GM18951 (cell line): ENCODE results near the gene PITPNC1.
"Not testable (repeated sequence)": the region's sequence is repeated elsewhere in the genome, so short reads cannot be mapped to it uniquely, and the experiment has no call there.

Experiments used
- POLR2A ChIP-seq: IDR thresholded peaks from 4 replicates; pipeline ENCODE4 v1.6.1; 2011; ENCODE audit warnings: mild to moderate bottlenecking; ENCODE audit not compliant: insufficient read length, insufficient read depth; ENCODE audit errors: extremely low read depth
- in situ Hi-C: fragments of 300-500 bp; cut with MboI; formaldehyde crosslinking; loops from one replicate; pipeline ENCODE4 v1.12.0; 2022; ENCODE audit warnings: low sequenced_read_pairs, mixed read lengths, inconsistent platforms; ENCODE audit not compliant: unreplicated experiment

The PITPNC1 gene

DNA sequence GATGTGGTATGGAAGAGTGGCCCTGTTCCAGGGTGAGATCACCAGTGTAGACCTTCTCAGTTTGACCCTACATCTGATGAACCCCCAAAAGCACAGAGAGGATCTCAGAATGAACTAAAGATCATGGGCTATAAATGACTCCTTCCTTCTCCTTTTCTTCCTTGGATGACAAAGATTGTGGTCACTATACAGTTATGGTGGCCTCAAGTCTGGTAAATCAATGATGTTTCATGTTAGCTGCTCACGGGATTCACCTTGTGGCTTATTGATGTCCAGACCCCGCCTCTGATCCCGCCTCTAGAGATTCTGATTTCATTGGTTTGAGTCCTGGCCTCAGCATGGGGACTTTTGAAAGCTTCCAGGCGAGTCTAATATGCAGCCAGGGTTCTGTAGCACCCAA is 112.2 kb downstream of the PITPNC1 start:
- TF ChIP-seq POLR2A, result no peak
- in situ Hi-C loops, result no loop called here

DNA sequence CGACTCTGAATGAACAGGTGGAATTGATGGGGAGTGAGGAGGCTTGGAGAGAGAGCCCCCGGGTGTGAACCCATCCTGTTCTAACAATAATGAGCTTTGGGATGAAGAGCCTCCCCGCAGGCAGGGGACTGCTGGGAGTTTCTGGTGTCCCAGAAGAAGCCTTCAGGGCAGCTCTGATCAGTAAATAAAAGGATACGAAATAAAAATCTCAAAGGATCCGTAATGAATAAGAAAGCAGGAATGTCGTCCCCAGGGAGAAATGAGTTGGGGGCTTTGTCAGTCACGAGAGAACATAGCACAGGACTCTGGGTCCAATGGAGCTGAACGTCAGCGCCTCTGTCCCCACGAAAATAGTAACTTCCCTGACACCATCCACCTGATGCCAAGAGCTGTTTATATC is 113.4 kb downstream of the PITPNC1 start:
- no peak for TF ChIP-seq POLR2A
- in situ Hi-C loops, result no loop called here

DNA sequence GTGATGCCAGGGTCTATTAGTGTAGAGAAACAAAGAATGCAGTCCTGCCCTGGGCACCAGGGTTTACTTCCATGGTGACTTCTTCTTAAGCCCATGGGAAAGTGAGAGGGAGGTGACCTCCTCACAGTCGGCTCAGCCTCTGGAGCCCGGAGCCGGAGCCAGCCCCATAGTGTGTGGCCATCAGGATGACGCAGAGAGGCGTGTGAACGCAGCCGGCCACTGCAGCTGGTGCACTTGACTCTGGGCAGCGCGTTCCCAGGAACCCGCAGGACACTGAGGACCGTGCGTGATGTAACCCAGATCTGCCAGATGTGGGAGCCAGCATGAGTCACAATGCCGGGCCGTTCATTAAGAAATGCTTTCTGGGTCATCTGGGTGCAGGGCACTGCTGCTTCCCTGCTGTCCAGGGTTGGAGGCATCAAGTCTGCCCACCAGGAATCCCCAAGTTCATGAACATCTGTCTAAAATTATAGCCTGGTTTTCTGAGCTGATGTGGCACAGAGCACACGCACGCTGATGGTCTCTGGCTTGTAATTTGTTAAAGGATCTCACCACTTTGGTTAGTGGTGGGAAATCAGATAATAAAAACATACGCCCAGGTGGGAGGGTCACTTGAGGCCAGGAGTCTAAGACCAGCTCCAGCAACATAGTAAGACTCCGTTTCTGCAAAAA is 114.1 kb downstream of the PITPNC1 start:
- in situ Hi-C loops, result no loop called here
- TF ChIP-seq POLR2A, result no peak

DNA sequence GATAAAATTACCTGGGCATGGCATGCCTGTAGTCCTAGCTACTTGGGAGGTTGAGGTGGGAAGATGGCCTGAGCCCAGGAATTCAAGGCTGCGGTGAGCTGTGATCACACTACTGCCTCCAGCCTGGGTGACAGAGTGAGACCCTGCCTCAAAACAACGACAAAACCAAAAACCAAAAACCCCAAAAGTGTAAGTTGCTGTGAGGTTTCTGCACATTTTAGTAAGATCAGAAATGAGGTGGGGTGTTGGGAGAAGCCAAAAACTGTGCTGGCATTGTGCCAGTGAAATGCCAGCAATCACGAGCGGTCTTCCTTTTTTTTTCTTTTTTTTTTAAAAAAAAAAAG is 114.6 kb downstream of the PITPNC1 start:
- in situ Hi-C loops, result no loop called here
- TF ChIP-seq POLR2A, result no peak

DNA sequence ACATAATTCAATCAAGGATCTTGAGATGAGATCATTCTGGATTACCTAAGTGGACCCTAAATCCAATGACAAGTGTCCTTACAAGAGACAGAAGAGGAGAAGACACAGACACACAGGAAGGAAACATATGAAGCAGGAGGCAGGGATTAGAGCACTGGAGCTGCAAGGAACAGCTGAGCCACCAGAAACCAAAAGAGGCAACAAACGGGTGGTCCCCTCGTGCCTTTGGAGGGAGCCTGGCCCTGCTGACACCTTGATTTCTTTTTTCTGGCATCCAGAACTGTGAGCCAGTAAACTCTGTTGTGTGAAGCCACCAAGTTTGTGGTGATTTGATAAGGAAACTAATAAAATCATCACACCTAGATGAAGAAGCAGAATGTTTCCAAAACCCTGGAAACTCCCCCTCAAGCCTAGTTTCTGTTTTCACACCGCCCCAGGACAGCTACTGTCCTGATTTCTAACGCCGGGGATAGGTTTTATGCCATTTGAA is 115.2 kb downstream of the PITPNC1 start:
- in situ Hi-C loops, result no loop called here
- no peak for TF ChIP-seq POLR2A

DNA sequence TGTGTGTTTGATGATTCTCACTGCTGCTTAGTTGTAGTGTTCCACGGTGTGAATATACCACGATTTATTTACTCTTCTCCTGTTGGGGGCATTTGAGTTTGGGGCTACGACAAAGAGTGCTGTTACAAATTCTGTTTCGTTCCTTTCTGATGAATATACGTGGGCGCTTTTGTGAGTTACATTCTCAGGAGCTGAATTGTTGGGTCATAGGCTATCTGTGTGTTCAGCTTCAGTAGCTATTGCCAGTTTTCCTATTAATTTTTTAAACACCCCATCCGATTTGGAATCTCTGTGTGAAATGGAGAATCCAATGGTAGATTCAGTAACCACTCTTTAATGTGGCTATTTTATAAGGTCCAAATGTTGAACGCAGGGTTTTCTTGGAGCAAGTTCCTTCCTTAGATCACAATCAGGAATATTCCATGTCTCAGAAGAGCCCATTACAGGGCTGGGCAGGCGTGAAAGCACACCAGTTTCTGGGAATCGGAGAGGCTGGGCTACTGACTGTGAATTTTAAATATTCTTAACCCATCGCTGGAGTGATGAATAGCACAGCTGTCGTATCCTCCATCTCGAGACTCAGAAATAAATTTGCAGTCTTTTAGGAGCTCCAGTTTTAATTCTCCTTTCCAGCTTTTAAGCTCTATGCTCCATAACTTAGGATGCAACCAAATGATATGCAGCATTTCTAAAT is 115.9 kb downstream of the PITPNC1 start:
- TF ChIP-seq POLR2A, result no peak
- in situ Hi-C loops, result no loop called here

DNA sequence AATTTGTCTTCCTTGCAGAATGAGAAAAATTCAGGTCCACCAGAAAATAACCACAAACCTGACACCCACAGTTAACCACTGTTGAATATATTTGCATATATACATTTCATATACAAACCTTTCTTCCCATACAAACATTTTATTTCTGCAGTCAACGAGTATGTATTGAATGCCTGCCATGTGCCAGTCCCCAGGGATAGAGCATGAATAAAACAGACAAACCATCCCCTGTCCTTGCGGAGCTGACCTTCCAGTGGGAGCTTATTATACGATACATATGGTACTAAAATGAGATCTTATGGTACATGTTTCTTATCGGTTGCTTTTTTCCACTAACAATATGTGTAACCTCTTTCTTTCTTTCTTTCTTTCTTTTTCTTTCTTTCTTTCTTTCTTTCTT is 116.7 kb downstream of the PITPNC1 start:
- in situ Hi-C loops, result no loop called here
- TF ChIP-seq POLR2A, result no peak

DNA sequence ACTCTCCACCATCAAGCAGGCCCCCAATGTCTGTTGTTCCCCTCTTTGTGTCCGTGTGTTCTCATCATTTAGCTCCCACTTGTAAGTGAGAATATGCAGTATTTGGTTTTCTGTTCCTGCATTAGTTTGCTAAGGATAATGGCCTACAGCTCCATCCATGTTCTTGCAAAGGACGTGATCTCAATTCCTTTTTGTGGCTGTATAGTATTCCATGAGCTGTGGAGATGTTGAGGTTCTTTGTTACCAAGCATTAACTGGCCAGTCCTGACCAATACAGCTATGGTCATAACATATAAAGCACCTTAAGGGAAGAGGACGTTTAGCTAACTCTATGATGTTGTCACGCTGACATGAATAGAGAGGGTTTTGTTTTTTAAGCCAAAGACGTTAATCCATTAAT is 118.5 kb downstream of the PITPNC1 start:
- in situ Hi-C loops, result not testable (repeated sequence)

DNA sequence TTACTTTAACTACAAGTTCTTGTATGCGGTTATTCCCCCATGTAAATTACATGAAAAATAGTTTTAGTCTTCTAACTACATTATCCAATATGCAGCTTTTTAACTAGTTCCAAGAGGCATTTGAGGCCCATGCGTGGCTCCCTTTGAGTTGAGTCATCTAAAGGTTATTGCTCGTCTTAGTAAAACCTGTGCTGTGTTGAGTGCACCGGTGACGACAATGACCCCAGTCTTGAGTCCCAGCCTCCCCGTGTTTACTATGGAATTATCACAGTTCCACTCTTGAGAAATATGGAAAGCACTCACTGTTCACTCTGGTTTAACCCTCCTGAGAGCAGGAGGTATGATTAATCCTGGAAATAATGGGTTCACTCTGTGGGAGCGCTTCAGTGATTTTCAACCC is 119.2 kb downstream of the PITPNC1 start:
- in situ Hi-C loops, result no loop called here
- TF ChIP-seq POLR2A, result no peak

DNA sequence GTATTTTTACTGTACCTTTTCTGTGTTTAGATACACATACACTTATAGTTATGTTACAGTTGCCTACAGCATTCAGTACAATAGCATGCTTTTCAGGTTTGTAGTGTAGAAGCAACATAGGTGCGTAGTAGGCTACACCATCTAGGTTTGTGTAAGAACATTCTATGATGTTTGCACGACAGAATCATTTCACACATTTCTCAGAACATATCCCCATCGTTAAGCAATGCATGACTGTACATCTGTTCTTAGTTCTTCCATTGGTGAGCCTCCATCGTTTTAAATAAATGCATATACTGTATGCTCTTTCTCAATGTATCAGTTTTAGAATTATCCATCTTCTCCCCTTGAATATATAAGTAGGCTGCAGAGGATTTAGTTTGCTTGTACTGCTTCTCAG is 122.6 kb downstream of the PITPNC1 start:
- in situ Hi-C loops, result no loop called here
- no peak for TF ChIP-seq POLR2A

DNA sequence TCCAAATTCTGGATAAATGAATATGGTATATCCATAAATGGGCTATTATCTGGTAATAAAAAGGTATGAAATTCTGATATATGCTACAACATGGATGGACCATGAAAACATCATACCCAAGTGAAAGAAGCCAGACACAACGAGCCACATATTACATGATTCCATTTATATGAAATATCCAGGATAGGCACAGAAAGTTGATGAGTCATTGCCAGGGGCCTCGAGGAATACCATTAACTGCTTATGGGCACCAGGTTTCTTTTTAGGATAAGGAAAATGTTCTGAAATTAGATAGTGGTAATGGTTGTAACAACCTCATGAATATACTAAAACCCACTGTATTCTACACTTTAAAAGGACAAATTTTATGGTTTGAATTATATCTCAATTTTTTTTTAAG is 123.2 kb downstream of the PITPNC1 start:
- no peak for TF ChIP-seq POLR2A
- in situ Hi-C loops, result no loop called here

DNA sequence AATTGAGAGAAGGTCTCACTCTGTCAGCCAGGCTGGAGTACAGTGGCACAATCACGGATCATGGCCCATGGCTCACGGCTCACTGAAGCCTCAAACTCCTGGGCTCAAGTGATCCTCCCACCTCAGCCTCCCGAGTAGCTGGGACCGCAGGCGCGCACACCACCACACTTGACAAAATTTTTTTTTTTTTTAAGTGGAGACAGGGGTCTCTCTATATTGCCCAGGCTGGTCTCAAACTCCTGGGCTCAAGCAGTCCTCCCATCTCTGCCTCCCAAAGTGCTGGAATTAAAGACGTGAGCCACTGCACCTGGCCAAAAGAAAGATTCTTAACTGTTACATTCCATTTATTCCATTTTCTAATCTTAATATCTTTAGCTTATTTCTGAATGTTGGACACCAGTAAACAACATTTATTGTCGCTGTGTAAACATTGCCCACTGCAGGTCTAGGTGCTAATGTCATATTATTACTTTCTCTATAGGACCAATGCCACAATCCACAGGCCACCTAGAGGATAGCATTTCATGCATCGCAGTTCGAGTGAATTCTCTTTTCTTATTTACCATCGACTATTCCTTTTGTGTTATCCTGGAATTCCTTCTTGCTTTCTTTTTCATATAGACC is 123.7 kb downstream of the PITPNC1 start:
- no peak for TF ChIP-seq POLR2A
- in situ Hi-C loops, result no loop called here

DNA sequence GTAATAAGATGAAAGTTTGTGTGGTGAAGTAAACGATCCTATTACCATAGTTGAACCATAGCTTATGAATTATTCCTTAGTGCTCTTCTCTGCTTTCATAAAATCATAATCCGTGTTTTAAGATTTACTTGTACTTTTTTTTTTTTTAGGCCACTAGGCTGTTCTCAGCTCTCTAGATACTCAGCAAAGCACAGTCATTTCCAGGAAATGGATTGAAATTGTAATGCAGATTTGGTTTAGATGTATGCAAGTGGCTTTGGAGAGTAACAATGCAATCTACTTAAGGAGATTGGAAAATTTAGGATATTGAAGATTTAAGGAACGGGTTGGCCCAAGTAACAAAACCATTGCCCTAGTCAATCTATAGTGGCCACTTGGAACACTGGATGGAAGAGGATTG is 125.1 kb downstream of the PITPNC1 start:
- TF ChIP-seq POLR2A, result no peak
- in situ Hi-C loops, result no loop called here

DNA sequence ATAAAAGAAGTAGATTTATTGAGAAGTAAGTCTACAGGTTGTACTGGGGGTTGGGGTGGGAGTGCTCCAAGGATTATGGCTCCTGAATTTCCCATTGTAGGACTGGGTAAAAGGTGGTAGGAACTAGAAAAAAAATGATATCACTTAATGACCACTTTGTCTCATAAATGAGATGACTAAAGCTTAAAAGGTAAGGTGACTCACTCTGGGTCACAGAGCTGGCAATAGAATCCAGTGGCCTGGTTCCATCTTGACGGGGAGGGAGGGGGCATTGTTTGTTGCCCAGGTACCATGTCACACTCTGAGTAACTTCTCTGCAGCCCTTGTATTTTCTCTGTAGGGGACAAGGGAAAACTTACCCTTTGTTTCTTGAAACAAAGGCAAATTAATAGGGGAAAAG is 126.1 kb downstream of the PITPNC1 start:
- in situ Hi-C loops, result no loop called here
- no peak for TF ChIP-seq POLR2A
